HCT116 (cell line): ENCODE measurements around the gene ATF7. TPM values are rescaled to one million over a fixed set of nuclear protein-coding genes. Genes with fewer than 3 reads are reported as not detected.

Experiments used
- ATAC-seq: fragments of 200-7000 bp; cut with Tn5 transposase; 2 replicates; pipeline ENCODE4 v1.9.1; 2020; ENCODE audit warnings: mild to moderate bottlenecking, moderate library complexity
- BruUV-seq: library from RNA; stranded (reverse); fragments of 400-500 nt; replicated peaks from 2 replicates; lab custom pipeline; 2021; lab: Mats Ljungman, UMichigan
- CTCF ChIA-PET: fragments of 300-600 bp; sonication (Branson Sonifier 250); formaldehyde crosslinking; loops from one replicate; lab custom pipeline; 2021; ENCODE audit warnings: antibody characterized with exemption; lab: Charles Lee
- POLR2A ChIA-PET: fragments of 300-600, 350-600 bp; sonication (Branson Sonifier 250); formaldehyde crosslinking; loops from one replicate; lab custom pipeline; 2021; ENCODE audit warnings: antibody characterized with exemption; lab: Charles Lee
- RAD21 ChIA-PET, 2 experiments: fragments of 300-600 bp; sonication (Branson Sonifier 250); formaldehyde crosslinking; loops; one replicate each; lab custom pipeline; 2023; ENCODE audit warnings: low total read pairs in 2 of 2; ENCODE audit not compliant: uncharacterized antibody in 2 of 2, unreplicated experiment in 2 of 2, low non-redundant PET in 1 of 2; lab: Charles Lee
- DNase-seq: peaks from one replicate; pipeline ENCODE4 v3.0.0-alpha.2; 2010; ENCODE audit warnings: low read depth, low spot score
- H2AFZ ChIP-seq: fragments of 200-600 bp; shearing (Covaris generic), sonication (generic); 2 replicates; pipeline ENCODE4 v1.6.1; 2017; ENCODE audit warnings: low read depth, mixed run types, mixed read lengths, antibody characterized with exemption, low read length; ENCODE audit not compliant: poor library complexity, severe bottlenecking
- H3K27ac ChIP-seq: 2 replicates; pipeline ENCODE4 v1.5.1; 2012; ENCODE audit warnings: low read depth, low read length
- H3K27me3 ChIP-seq: fragments of 200-600 bp; sonication (generic); 2 replicates; pipeline ENCODE4 v1.6.1; 2016; ENCODE audit warnings: mixed run types, low read length, mixed read lengths; ENCODE audit not compliant: insufficient read depth
- H3K36me3 ChIP-seq, 2 experiments: fragments of 200-500 bp in 1 of 2; fragments of 200-600 bp in 1 of 2; sonication (Bioruptor generic) in 1 of 2; sonication (generic) in 1 of 2; 2 replicates each; pipeline versions ENCODE4 v1.5.1 to v1.6.1; 2014 to 2016; ENCODE audit warnings: low read length in 2 of 2, inconsistent platforms in 1 of 2, mixed read lengths in 1 of 2, mixed run types in 1 of 2; ENCODE audit not compliant: insufficient read depth in 2 of 2, control insufficient read depth in 1 of 2
- H3K4me1 ChIP-seq, 2 experiments: fragments of 200-600 bp in 1 of 2; sonication (generic) in 1 of 2; 2 replicates each; pipeline versions ENCODE4 v1.5.1 to v1.6.1; 2012 to 2017; ENCODE audit warnings: low read length in 2 of 2, inconsistent platforms in 1 of 2, mild to moderate bottlenecking in 1 of 2, mixed read lengths in 1 of 2, mixed run types in 1 of 2, moderate library complexity in 1 of 2; ENCODE audit not compliant: insufficient read depth in 2 of 2, control insufficient read depth in 1 of 2
- H3K4me2 ChIP-seq: fragments of 200-600 bp; sonication (generic); 2 replicates; pipeline ENCODE4 v1.6.1; 2017; ENCODE audit warnings: mixed run types, low read length, mixed read lengths
- H3K4me3 ChIP-seq, 2 experiments: fragments of 200-600 bp in 1 of 2; sonication (generic) in 1 of 2; replicated peaks in 1 of 2; 2 replicates each; pipeline ENCODE4 v1.5.1; 2011 to 2016; ENCODE audit warnings: low read length in 2 of 2, control low read depth in 1 of 2, low read depth in 1 of 2, mild to moderate bottlenecking in 1 of 2, mixed read lengths in 1 of 2, mixed run types in 1 of 2
- H3K79me2 ChIP-seq: fragments of 200-600 bp; sonication (generic); 2 replicates; pipeline ENCODE4 v1.6.1; 2017; ENCODE audit warnings: mild to moderate bottlenecking, mixed run types, low read length, moderate library complexity, mixed read lengths; ENCODE audit not compliant: insufficient read depth
- H3K9ac ChIP-seq: fragments of 200-600 bp; sonication (generic); 2 replicates; pipeline ENCODE4 v1.6.1; 2016; ENCODE audit warnings: low read length, mixed read lengths
- H3K9me2 ChIP-seq: fragments of 200-600 bp; sonication (generic), shearing (Covaris generic); 2 replicates; pipeline ENCODE4 v1.6.1; 2017; ENCODE audit warnings: mixed run types, mild to moderate bottlenecking, moderate library complexity; ENCODE audit not compliant: insufficient read depth
- H3K9me3 ChIP-seq, 2 experiments: fragments of 200-500 bp in 1 of 2; fragments of 200-600 bp in 1 of 2; sonication (Bioruptor generic) in 1 of 2; sonication (generic) in 1 of 2; 2 replicates each; pipeline ENCODE4 v1.6.1; 2014 to 2017; ENCODE audit warnings: low read length in 2 of 2, mixed read lengths in 2 of 2, inconsistent platforms in 1 of 2, low read depth in 1 of 2, mild to moderate bottlenecking in 1 of 2, mixed run types in 1 of 2, moderate library complexity in 1 of 2; ENCODE audit not compliant: control insufficient read depth in 1 of 2, insufficient read depth in 1 of 2
- H4K20me1 ChIP-seq: fragments of 200-600 bp; sonication (generic), shearing (Covaris generic); 2 replicates; pipeline ENCODE4 v1.6.1; 2017; ENCODE audit warnings: mixed run types, mild to moderate bottlenecking, moderate library complexity; ENCODE audit not compliant: insufficient read depth
- CBX3 ChIP-seq: IDR thresholded peaks from 2 replicates; pipeline ENCODE4 v1.6.1; 2012; ENCODE audit warnings: low read depth
- CEBPB ChIP-seq: IDR thresholded peaks from 2 replicates; pipeline ENCODE4 v1.6.1; 2012; ENCODE audit warnings: low read depth
- EGR1 ChIP-seq: IDR thresholded peaks from 2 replicates; pipeline ENCODE4 v1.6.1; 2012; ENCODE audit warnings: low read depth
- FOSL1 ChIP-seq: IDR thresholded peaks from 2 replicates; pipeline ENCODE4 v1.6.1; 2012; ENCODE audit warnings: low read depth
- POLR2A ChIP-seq: IDR thresholded peaks from 2 replicates; pipeline ENCODE4 v1.7.0; 2011; ENCODE audit warnings: borderline replicate concordance; ENCODE audit not compliant: insufficient read depth, insufficient read length; ENCODE audit errors: extremely low read depth
- POLR2AphosphoS5 ChIP-seq: IDR thresholded peaks from 2 replicates; pipeline ENCODE4 v1.6.1; 2011; ENCODE audit warnings: mild to moderate bottlenecking, low read depth, low read length, moderate library complexity
- SP1 ChIP-seq: IDR thresholded peaks from 2 replicates; pipeline ENCODE4 v1.6.1; 2012; ENCODE audit warnings: low read depth
- TCF7L2 ChIP-seq: IDR thresholded peaks from 2 replicates; pipeline ENCODE4 v1.7.0; 2011; ENCODE audit warnings: borderline replicate concordance, inconsistent platforms; ENCODE audit not compliant: insufficient read depth, insufficient read length; ENCODE audit errors: extremely low read depth
- YY1 ChIP-seq: IDR thresholded peaks from 2 replicates; pipeline ENCODE4 v1.6.1; 2011; ENCODE audit warnings: low read length, low read depth, moderate library complexity, mild to moderate bottlenecking; ENCODE audit not compliant: insufficient replicate concordance; ENCODE audit errors: extremely low read depth
- intact Hi-C: fragments of 100-400 bp; cut with micrococcal nuclease; formaldehyde crosslinking; loops from 2 replicates; pipeline ENCODE4 v1.10.0; 2022
- total RNA-seq: library from RNA; stranded (reverse); gene quantifications from one replicate; pipeline ENCODE4 v1.2.1, GENCODE V29; 2021; ENCODE audit not compliant: unreplicated experiment
- TF ChIP-seq, protein P1 (sequence below): IDR thresholded peaks from 2 replicates; pipeline ENCODE4 v1.6.1; 2011; ENCODE audit warnings: mild to moderate bottlenecking, low read length, moderate library complexity; ENCODE audit not compliant: insufficient replicate concordance; ENCODE audit errors: extremely low read depth
- TF ChIP-seq, protein P2 (sequence below), 3 experiments: fragments of 200-600 bp in 1 of 3; sonication (generic) in 1 of 3; IDR thresholded peaks in 2 of 3; conservative IDR thresholded peaks in 1 of 3; 2 replicates each; pipeline ENCODE4 v1.5.1; 2012 to 2017; ENCODE audit warnings: low read depth in 2 of 3, low read length in 2 of 3, antibody characterized with exemption in 1 of 3, borderline replicate concordance in 1 of 3, control low read depth in 1 of 3, mild to moderate bottlenecking in 1 of 3, mixed read lengths in 1 of 3, mixed run types in 1 of 3, moderate library complexity in 1 of 3; ENCODE audit not compliant: insufficient read depth in 1 of 3

ATF7 gene
- total RNA-seq, 1 experiment from 2014 or later: 24.0 TPM

DNA sequence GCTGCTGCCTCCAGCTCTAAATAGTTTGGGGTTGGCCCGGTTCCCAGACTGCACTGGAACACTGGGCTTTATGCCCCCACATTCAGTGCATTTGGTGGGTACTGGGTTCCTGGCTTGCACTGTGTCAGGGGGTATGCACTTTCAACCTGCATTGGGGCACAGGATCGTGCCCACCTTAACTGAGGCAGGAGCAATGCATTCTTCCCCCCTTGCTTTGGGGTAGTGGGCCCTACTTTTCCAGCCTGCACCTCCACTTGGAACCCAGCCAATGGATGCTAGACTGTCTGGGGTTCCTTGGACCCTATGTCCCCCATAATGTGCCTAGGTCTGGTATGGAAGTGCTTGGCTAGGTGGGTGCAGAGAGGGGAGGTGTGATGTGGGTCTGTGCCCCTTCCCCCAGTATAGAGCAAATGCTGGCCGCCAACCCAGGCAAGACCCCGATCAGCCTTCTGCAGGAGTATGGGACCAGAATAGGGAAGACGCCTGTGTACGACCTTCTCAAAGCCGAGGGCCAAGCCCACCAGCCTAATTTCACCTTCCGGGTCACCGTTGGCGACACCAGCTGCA lies 124.5 kb downstream of the ATF7 start:
- H3K4me3 ChIP-seq: peak overlapping the region; percentile 75 to 87
- H3K4me2 ChIP-seq: peak overlapping the region; percentile 89
- H3K79me2 ChIP-seq: peaks cover 16% of the 10 kb centered on the region
- intact Hi-C loops: loop anchor here (2.0 kb wide), 1 partner anchor 181 kb away; the partner anchor contains the start of gene AAAS
- ATAC-seq (no peak), DNase-seq (no peak)
- H3K27me3 ChIP-seq: no peaks in the 10 kb centered on the region
- H3K4me1 ChIP-seq: peaks cover 10 to 34% of the 10 kb centered on the region in 2 experiments
- H4K20me1 ChIP-seq: no peaks in the 10 kb centered on the region
- ChIA-PET CTCF (interaction anchor here (0.9 to 2.5 kb wide), 12 partner anchors 25 to 436 kb away, joined by 3 to 29 read pairs (median 4); partner anchors contain the start of genes AAAS and ATP5MC2), POLR2A (interaction anchor here (0.8 to 2.0 kb wide), 16 partner anchors 10 to 236 kb away, joined by 3 to 17 read pairs (median 4); partner anchors contain the start of genes AAAS, PRR13 and SP1), RAD21 (no interaction called here)
- H3K27ac ChIP-seq: peak overlapping the region; percentile 90
- no peak overlapping the region for H2AFZ ChIP-seq
- no peaks in the 10 kb centered on the region for H3K9me2 ChIP-seq
- H3K9ac ChIP-seq: peak overlapping the region; percentile 88
- BruUV-seq: TSS peak; percentile 70
- peaks cover 0 to 7% of the 10 kb centered on the region in 2 experiments; a peak in 2 of 4 replicates for H3K36me3 ChIP-seq
- no peak for TF ChIP-seq EGR1
- TF ChIP-seq POLR2A: peak; percentile 16
- TF ChIP-seq, protein P1, sequence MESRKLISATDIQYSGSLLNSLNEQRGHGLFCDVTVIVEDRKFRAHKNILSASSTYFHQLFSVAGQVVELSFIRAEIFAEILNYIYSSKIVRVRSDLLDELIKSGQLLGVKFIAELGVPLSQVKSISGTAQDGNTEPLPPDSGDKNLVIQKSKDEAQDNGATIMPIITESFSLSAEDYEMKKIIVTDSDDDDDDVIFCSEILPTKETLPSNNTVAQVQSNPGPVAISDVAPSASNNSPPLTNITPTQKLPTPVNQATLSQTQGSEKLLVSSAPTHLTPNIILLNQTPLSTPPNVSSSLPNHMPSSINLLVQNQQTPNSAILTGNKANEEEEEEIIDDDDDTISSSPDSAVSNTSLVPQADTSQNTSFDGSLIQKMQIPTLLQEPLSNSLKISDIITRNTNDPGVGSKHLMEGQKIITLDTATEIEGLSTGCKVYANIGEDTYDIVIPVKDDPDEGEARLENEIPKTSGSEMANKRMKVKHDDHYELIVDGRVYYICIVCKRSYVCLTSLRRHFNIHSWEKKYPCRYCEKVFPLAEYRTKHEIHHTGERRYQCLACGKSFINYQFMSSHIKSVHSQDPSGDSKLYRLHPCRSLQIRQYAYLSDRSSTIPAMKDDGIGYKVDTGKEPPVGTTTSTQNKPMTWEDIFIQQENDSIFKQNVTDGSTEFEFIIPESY: no peak
- TF ChIP-seq TCF7L2: no peak
- no peak for TF ChIP-seq YY1
- TF ChIP-seq CEBPB: no peak
- no peak for TF ChIP-seq SP1
- TF ChIP-seq CBX3: no peak
- TF ChIP-seq, protein P2, sequence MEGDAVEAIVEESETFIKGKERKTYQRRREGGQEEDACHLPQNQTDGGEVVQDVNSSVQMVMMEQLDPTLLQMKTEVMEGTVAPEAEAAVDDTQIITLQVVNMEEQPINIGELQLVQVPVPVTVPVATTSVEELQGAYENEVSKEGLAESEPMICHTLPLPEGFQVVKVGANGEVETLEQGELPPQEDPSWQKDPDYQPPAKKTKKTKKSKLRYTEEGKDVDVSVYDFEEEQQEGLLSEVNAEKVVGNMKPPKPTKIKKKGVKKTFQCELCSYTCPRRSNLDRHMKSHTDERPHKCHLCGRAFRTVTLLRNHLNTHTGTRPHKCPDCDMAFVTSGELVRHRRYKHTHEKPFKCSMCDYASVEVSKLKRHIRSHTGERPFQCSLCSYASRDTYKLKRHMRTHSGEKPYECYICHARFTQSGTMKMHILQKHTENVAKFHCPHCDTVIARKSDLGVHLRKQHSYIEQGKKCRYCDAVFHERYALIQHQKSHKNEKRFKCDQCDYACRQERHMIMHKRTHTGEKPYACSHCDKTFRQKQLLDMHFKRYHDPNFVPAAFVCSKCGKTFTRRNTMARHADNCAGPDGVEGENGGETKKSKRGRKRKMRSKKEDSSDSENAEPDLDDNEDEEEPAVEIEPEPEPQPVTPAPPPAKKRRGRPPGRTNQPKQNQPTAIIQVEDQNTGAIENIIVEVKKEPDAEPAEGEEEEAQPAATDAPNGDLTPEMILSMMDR (IDR thresholded peaks at IDR 0.05 in 2 of 3, conservative IDR thresholded peaks at IDR 0.05 in 1 of 3; ENCODE audit: borderline replicate concordance in 1 of 3, insufficient read depth in 1 of 3, low read depth in 2 of 3, low read length in 2 of 3): no peak
- TF ChIP-seq POLR2AphosphoS5: peak; percentile 2; the same call in 1 of the 2 replicates
- no peak for TF ChIP-seq FOSL1
- no peaks in the 10 kb centered on the region for H3K9me3 ChIP-seq
